GM06990 (cell line): ENCODE results near the gene COQ3.
A peak's percentile ranks its signal among the peaks of the same experiment; 100 is the strongest.

Experiments used
- DNase-seq: peaks from one replicate; pipeline ENCODE4 v3.0.0-alpha.2; 2011; ENCODE audit not compliant: insufficient read length; ENCODE audit errors: extremely low read depth
- H3K27me3 ChIP-seq: replicated peaks from 2 replicates; pipeline ENCODE4 v1.6.0; 2011; ENCODE audit warnings: low read length; ENCODE audit not compliant: control insufficient read depth, insufficient read depth
- H3K36me3 ChIP-seq: 2 replicates; pipeline ENCODE4 v1.5.1; 2011; ENCODE audit warnings: low read length; ENCODE audit not compliant: control insufficient read depth, insufficient read depth
- H3K4me3 ChIP-seq: replicated peaks from 2 replicates; pipeline ENCODE4 v1.5.1; 2011; ENCODE audit warnings: low read depth, mild to moderate bottlenecking, control low read depth, low read length
- TF ChIP-seq, protein P1 (sequence below): IDR thresholded peaks from 2 replicates; pipeline ENCODE4 v1.5.1; 2011; ENCODE audit warnings: low read length, control low read depth, mild to moderate bottlenecking, inconsistent platforms; ENCODE audit not compliant: insufficient read depth, poor library complexity, severe bottlenecking

COQ3 gene

DNA sequence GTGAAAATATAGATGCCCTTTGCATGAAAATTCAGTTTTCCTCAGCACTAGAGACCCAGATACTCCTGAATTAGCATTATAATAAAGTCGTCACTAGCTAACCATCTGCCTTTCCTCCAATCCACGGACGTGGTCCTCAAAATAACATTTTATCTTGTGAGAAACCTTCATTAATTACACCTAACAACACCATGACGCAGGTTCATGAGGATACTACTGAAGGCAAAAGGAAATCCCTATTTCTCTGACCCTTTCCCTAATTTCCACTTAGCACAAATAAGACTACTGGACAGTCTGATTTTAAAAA is 32.4 kb upstream of the COQ3 start:
- TF ChIP-seq, protein P1, sequence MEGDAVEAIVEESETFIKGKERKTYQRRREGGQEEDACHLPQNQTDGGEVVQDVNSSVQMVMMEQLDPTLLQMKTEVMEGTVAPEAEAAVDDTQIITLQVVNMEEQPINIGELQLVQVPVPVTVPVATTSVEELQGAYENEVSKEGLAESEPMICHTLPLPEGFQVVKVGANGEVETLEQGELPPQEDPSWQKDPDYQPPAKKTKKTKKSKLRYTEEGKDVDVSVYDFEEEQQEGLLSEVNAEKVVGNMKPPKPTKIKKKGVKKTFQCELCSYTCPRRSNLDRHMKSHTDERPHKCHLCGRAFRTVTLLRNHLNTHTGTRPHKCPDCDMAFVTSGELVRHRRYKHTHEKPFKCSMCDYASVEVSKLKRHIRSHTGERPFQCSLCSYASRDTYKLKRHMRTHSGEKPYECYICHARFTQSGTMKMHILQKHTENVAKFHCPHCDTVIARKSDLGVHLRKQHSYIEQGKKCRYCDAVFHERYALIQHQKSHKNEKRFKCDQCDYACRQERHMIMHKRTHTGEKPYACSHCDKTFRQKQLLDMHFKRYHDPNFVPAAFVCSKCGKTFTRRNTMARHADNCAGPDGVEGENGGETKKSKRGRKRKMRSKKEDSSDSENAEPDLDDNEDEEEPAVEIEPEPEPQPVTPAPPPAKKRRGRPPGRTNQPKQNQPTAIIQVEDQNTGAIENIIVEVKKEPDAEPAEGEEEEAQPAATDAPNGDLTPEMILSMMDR, result no peak
- DNase-seq, result no peak
- peaks cover 1% of the 10 kb centered on the region for H3K36me3 ChIP-seq
- H3K4me3 ChIP-seq, result peak overlapping the region; percentile 95
- H3K27me3 ChIP-seq, result no peaks in the 10 kb centered on the region

DNA sequence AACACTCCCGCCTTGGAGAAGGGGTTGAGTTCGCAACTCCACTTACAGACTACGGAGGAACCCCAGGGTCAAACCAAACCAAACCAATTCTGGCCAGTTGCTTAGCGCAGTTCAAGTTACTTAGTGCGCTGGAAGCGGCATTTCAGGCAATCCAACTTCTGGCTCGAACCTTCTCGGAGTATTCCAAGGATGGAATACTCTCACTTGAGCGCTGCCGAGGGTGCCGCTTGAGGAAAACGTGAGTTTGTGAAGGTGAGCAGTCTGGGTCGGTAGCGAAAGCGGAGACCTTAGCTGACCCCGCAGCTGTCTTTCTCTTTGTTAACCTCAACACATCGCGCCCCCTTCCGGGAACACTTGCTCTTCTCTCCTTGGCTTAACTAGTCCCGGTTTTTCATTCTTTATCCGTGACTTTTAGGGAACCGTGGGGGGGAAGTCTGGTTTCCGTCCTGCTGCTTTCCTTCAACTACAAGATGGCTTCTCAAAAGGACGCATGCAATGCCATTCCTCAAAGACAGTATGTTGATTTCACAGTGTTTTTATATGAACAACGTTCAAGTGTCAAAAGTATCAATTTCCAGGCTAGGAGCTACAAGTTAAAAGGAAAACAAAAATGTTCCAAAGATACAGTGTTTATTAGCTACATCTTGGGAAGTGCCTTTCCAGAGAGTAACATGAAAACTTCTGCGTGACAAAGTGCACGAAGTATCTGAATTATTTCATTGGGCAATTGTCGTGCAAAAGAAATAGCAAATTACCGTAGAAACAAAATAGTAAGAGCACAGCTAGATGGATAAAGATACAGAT is 31.9 kb upstream of the COQ3 start:
- TF ChIP-seq, protein P1, result peak; percentile 58
- Histone ChIP-seq H3K27me3 (no peaks in the 10 kb centered on the region), H3K36me3 (peaks cover 1% of the 10 kb centered on the region), H3K4me3 (peak overlapping the region; percentile 95)
- DNase-seq, result peak; percentile 80

DNA sequence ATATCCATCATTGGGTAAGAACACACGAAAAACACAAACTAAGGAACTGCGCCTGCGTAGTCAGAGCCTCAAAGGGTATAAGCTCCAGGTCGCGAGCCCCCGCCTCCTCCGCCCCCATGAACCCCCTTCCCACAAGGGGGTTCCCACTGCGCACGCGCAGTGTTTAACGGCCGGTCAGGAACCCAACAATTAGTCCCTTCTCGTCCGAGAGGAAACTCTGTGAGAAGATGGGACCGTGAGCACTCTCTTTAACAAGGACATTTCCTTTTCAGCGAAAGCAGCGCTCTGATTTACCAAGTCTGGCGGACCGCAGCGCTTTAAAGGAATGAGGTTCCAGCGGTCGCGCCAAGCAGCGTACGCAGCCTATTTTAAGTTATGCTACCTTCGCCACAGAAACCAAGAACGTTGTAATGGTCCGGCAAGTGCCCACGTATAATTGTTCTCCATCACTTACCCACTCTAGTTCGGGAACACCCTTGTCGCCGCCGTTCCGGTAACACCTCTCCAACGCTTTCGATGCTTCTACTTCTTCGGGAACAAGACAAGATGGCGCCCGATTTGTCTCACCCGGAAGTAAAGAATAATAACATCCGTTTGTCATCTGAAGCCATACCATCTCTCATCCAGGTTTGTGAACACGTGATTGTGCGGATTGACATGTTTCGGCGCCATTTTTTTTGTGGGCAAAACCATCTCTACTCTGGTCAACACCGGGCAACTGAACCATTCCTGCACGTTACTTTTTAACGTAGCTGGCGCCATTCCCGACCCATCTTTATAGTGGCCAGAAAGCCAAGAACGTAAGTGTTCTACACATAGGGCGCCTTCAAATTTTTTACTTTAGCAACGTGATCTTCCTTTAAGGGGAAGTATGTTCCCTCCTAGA is 31.0 kb upstream of the COQ3 start, which contains the start of gene PNISR:
Gene PNISR (minus strand): TSS at position 548 of the 886 bp plus-strand sequence. CDS start 10,649 bp downstream, outside the sequence.
- TF ChIP-seq, protein P1, result no peak
- Histone ChIP-seq H3K36me3 (peaks cover 1% of the 10 kb centered on the region), H3K27me3 (no peaks in the 10 kb centered on the region), H3K4me3 (peak within 1 kb of the TSS; percentile 95)
- DNase-seq, result peak; percentile 84

DNA sequence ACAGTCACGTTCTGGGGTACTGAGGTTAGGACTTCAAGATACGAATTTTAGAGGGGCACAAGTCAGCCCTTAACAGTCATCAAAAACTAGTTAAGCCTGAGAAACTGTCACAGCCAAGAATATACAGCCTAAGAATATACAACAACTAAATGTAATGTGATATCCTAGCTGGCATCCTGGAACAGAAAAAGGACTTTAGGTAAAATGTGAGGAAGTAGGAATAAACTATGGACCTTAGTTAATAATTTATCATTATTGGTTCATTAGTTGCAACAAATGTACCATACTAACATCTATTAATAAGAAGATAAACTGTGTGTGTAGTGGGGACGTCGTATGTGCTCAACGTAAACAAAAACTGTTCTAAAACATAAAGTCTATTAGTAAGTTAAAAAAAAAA is 30.0 kb upstream of the COQ3 start:
- TF ChIP-seq, protein P1, result no peak
- no peak for DNase-seq
- Histone ChIP-seq H3K36me3 (peaks cover 1% of the 10 kb centered on the region), H3K4me3 (peak overlapping the region; percentile 95), H3K27me3 (no peaks in the 10 kb centered on the region)

DNA sequence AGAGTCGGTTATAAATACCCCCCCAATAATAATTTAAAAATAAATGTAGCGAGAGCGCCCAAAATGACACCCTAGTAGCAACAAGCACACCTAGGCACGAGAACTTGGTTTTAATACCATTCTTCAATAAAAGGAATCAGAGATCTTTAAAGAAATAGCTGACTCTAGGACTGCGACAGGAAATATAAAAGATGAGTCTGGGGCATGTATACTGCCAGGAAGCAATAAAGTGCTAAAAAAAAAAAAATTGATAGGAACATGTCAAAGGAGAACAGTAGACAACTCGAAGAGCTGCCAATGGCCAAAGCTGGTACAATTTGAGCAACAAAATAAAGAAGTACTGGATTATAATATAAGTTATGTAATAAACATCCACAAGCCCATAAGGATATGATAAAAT is 28.9 kb upstream of the COQ3 start:
- no peak overlapping the region for H3K4me3 ChIP-seq
- TF ChIP-seq, protein P1, result no peak

More for the DNA sequence above, 28.9 kb upstream of the COQ3 start:
- Histone ChIP-seq H3K36me3 (peaks cover 1% of the 10 kb centered on the region), H3K27me3 (no peaks in the 10 kb centered on the region)
- no peak for DNase-seq
